SK-N-SH (cell line): Measurements from ENCODE around the gene STK36. TPM values are rescaled to one million over a fixed set of nuclear protein-coding genes. Genes with fewer than 3 reads are reported as not detected.

ENCODE experiments used
- CTCF ChIA-PET: fragments of 300-600, 350-600 bp; formaldehyde crosslinking; extraction: SDS; loops from one replicate; lab custom pipeline; 2021; lab: Yijun Ruan, JAX
- POLR2A ChIA-PET: fragments of 350-600 bp; sonication (Branson Sonifier 250); formaldehyde crosslinking; extraction: SDS; loops from one replicate; lab custom pipeline; 2020; ENCODE audit warnings: antibody characterized with exemption, inconsistent platforms; lab: Yijun Ruan, JAX
- DNase-seq: peaks from one replicate; pipeline ENCODE4 v3.0.0; 2012
- H2AFZ ChIP-seq: fragments of 200-600 bp; sonication (generic); 2 replicates; pipeline ENCODE4 v1.8.1; 2016; ENCODE audit warnings: antibody characterized with exemption, mild to moderate bottlenecking, low read depth
- H3F3A ChIP-seq: fragments of 200-600 bp; sonication (generic); replicated peaks from 2 replicates; pipeline ENCODE3; 2016; ENCODE audit warnings: antibody characterized with exemption, mild to moderate bottlenecking; ENCODE audit not compliant: insufficient read depth
- H3K27ac ChIP-seq, 2 experiments: fragments of 200-500 bp in 1 of 2; fragments of 200-600 bp in 1 of 2; sonication (Bioruptor generic) in 1 of 2; sonication (generic), shearing (Covaris generic) in 1 of 2; 2 replicates each; pipeline versions ENCODE4 v1.5.1 to v1.6.1; 2014 to 2016; ENCODE audit warnings: low read depth in 2 of 2, inconsistent platforms in 1 of 2, low read length in 1 of 2, mild to moderate bottlenecking in 1 of 2, mixed read lengths in 1 of 2
- H3K27me3 ChIP-seq: fragments of 200-600 bp; sonication (generic), shearing (Covaris generic); 2 replicates; pipeline ENCODE4 v1.6.1; 2016; ENCODE audit warnings: mixed run types; ENCODE audit not compliant: insufficient read depth
- H3K36me3 ChIP-seq, 2 experiments: fragments of 200-500 bp in 1 of 2; fragments of 200-600 bp in 1 of 2; sonication (Bioruptor generic) in 1 of 2; sonication (generic) in 1 of 2; replicated peaks in 1 of 2; 2 replicates each; pipeline versions ENCODE3 to v1.5.1; 2014 to 2016; ENCODE audit warnings: low read length in 1 of 2, mild to moderate bottlenecking in 1 of 2; ENCODE audit not compliant: insufficient read depth in 2 of 2, control insufficient read depth in 1 of 2
- H3K4me1 ChIP-seq, 2 experiments: fragments of 200-500 bp in 1 of 2; fragments of 200-600 bp in 1 of 2; sonication (Bioruptor generic) in 1 of 2; sonication (generic), shearing (Covaris generic) in 1 of 2; 2 replicates each; pipeline versions ENCODE4 v1.5.1 to v1.6.1; 2014 to 2016; ENCODE audit warnings: low read depth in 1 of 2, low read length in 1 of 2, mixed run types in 1 of 2; ENCODE audit not compliant: insufficient read depth in 2 of 2, control insufficient read depth in 1 of 2
- H3K4me2 ChIP-seq: fragments of 200-600 bp; sonication (generic), shearing (Covaris generic); 2 replicates; pipeline ENCODE4 v1.6.1; 2017; ENCODE audit warnings: mixed run types
- H3K4me3 ChIP-seq, 2 experiments: fragments of 200-500 bp in 1 of 2; fragments of 200-600 bp in 1 of 2; sonication (Bioruptor generic) in 1 of 2; sonication (generic), shearing (Covaris generic) in 1 of 2; 2 replicates each; pipeline versions ENCODE4 v1.5.1 to v1.8.1; 2014 to 2016; ENCODE audit warnings: low read depth in 2 of 2, inconsistent platforms in 1 of 2, low read length in 1 of 2, mild to moderate bottlenecking in 1 of 2, mixed read lengths in 1 of 2, moderate library complexity in 1 of 2
- H3K79me2 ChIP-seq: fragments of 200-600 bp; sonication (generic); 2 replicates; pipeline ENCODE4 v1.8.1; 2017; ENCODE audit warnings: mild to moderate bottlenecking; ENCODE audit not compliant: insufficient read depth
- H3K9ac ChIP-seq: fragments of 200-600 bp; sonication (generic); 2 replicates; pipeline ENCODE4 v1.6.1; 2017; ENCODE audit warnings: mixed run types
- H3K9me2 ChIP-seq: fragments of 200-600 bp; sonication (generic); 2 replicates; pipeline ENCODE4 v1.6.1; 2017; ENCODE audit warnings: mixed run types
- H3K9me3 ChIP-seq: fragments of 200-600 bp; sonication (generic); 2 replicates; pipeline ENCODE4 v1.6.1; 2017; ENCODE audit warnings: mixed run types, mild to moderate bottlenecking, moderate library complexity
- H4K20me1 ChIP-seq: fragments of 200-600 bp; sonication (generic); 2 replicates; pipeline ENCODE4 v1.6.1; 2017; ENCODE audit warnings: mild to moderate bottlenecking, mixed run types; ENCODE audit not compliant: insufficient read depth
- ELF1 ChIP-seq: IDR thresholded peaks from 2 replicates; pipeline ENCODE4 v1.4.0; 2012
- EZH2phosphoT487 ChIP-seq: fragments of 200-600 bp; sonication (generic); IDR thresholded peaks from 2 replicates; pipeline ENCODE4 v1.6.1; 2017; ENCODE audit warnings: low read depth, mixed run types, mild to moderate bottlenecking, antibody characterized with exemption, moderate library complexity, borderline replicate concordance
- FOSL2 ChIP-seq: IDR thresholded peaks from 2 replicates; pipeline ENCODE4 v1.4.0; 2012; ENCODE audit warnings: low read depth, mild to moderate bottlenecking, moderate library complexity, borderline replicate concordance
- FOXM1 ChIP-seq: IDR thresholded peaks from 2 replicates; pipeline ENCODE4 v1.4.0; 2012; ENCODE audit warnings: low read depth, mild to moderate bottlenecking
- GATA2 ChIP-seq: sonication (generic); formaldehyde crosslinking; IDR thresholded peaks from 2 replicates; pipeline ENCODE4 v1.5.0; 2020; ENCODE audit warnings: mild to moderate bottlenecking, missing genetic modification reagents
- IRF3 ChIP-seq: fragments of 150-350 bp; IDR thresholded peaks from 2 replicates; pipeline ENCODE4 v1.6.1; 2016; ENCODE audit warnings: mild to moderate bottlenecking, low read depth, low read length
- JUND ChIP-seq: IDR thresholded peaks from 2 replicates; pipeline ENCODE4 v1.4.0; 2012
- MEF2A ChIP-seq: IDR thresholded peaks from 2 replicates; pipeline ENCODE4 v1.4.0; 2012; ENCODE audit warnings: low read depth, borderline replicate concordance
- MXI1 ChIP-seq: IDR thresholded peaks from 2 replicates; pipeline ENCODE4 v1.6.1; 2012; ENCODE audit warnings: mild to moderate bottlenecking, low read depth, low read length, improper control_type of control experiment
- NFIC ChIP-seq: IDR thresholded peaks from 2 replicates; pipeline ENCODE4 v1.4.0; 2012; ENCODE audit warnings: borderline replicate concordance
- NRF1 ChIP-seq: IDR thresholded peaks from 2 replicates; pipeline ENCODE4 v1.6.1; 2012; ENCODE audit warnings: low read depth, mild to moderate bottlenecking, low read length
- PBX3 ChIP-seq: IDR thresholded peaks from 2 replicates; pipeline ENCODE4; 2012
- POLR2AphosphoS5 ChIP-seq: IDR thresholded peaks from 2 replicates; pipeline ENCODE4 v1.6.1; 2012; ENCODE audit warnings: low read depth, low read length
- RAD21 ChIP-seq: IDR thresholded peaks from 2 replicates; pipeline ENCODE4 v1.6.1; 2012; ENCODE audit warnings: mild to moderate bottlenecking, low read length
- RCOR1 ChIP-seq: fragments of 150-350 bp; IDR thresholded peaks from 2 replicates; pipeline ENCODE4 v1.6.1; 2017; ENCODE audit warnings: antibody characterized with exemption, low read length
- RFX5 ChIP-seq: IDR thresholded peaks from 2 replicates; pipeline ENCODE4 v1.6.1; 2012; ENCODE audit warnings: mild to moderate bottlenecking, improper control_type of control experiment, low read length
- RXRA ChIP-seq: IDR thresholded peaks from 2 replicates; pipeline ENCODE4 v1.4.0; 2012; ENCODE audit warnings: low read depth, mild to moderate bottlenecking, borderline replicate concordance
- SMC3 ChIP-seq: IDR thresholded peaks from 2 replicates; pipeline ENCODE4 v1.6.1; 2012; ENCODE audit warnings: low read depth, low read length, improper control_type of control experiment
- TAF1 ChIP-seq: IDR thresholded peaks from 2 replicates; pipeline ENCODE4 v1.6.1; 2012; ENCODE audit warnings: low read depth, mild to moderate bottlenecking, low read length, moderate library complexity, borderline replicate concordance
- TEAD4 ChIP-seq: IDR thresholded peaks from 2 replicates; pipeline ENCODE4 v1.4.0; 2012; ENCODE audit warnings: mild to moderate bottlenecking, borderline replicate concordance; ENCODE audit not compliant: insufficient read depth
- USF1 ChIP-seq: IDR thresholded peaks from 2 replicates; pipeline ENCODE4 v1.4.0; 2012; ENCODE audit warnings: low read depth, borderline replicate concordance
- ZBTB33 ChIP-seq: IDR thresholded peaks from 2 replicates; pipeline ENCODE4 v1.4.0; 2012; ENCODE audit warnings: low read depth, borderline replicate concordance
- WGBS: methylation state at CpG from one replicate; pipeline ENCODE4 v1.1.6; 2017; ENCODE audit warnings: low lambda C conversion rate; 5-methylcytosine and 5-hydroxymethylcytosine counted together
- polyA plus RNA-seq, 3 experiments: library from polyadenylated mRNA; depleted of rRNA; stranded (reverse); fragments of >200 nt; gene quantifications; 2 replicates each; pipeline ENCODE4 v1.2.3, GENCODE V29; 2012

Gene STK36
- polyA plus RNA-seq, 1 of the 3 experiments (the other 2 are of a cell fraction): 53.5 TPM

- H2AFZ ChIP-seq: no peak overlapping the region
- no peaks in the 10 kb centered on the region for H3K27me3 ChIP-seq
- no peaks in the 10 kb centered on the region for H3K9me2 ChIP-seq
- H3K9ac ChIP-seq: no peak overlapping the region
- TF ChIP-seq SMC3 (no peak), TEAD4 (no peak), USF1 (no peak), ELF1 (no peak), POLR2AphosphoS5 (no peak), RCOR1 (no peak), NFIC (no peak), EZH2phosphoT487 (no peak)
- WGBS: 98% methylated on average over 9 of the region's 15 CpGs
- H3F3A ChIP-seq: peaks cover 5% of the 10 kb centered on the region
- H3K4me3 ChIP-seq: no peak overlapping the region
- H3K4me1 ChIP-seq: peaks cover 0 to 9% of the 10 kb centered on the region in 2 experiments; a peak in 2 of 4 replicates
- no peak overlapping the region for H3K4me2 ChIP-seq
- peaks cover 33 to 69% of the 10 kb centered on the region in 2 experiments for H3K36me3 ChIP-seq
- H3K79me2 ChIP-seq: peaks cover 19% of the 10 kb centered on the region
- DNase-seq: no peak
- ChIA-PET CTCF (interaction anchor here (1.0 to 4.1 kb wide), 3 partner anchors 16 to 184 kb away, joined by 3 to 12 read pairs (median 3); no protein-coding TSS in a partner anchor), POLR2A (no interaction called here)
- H4K20me1 ChIP-seq: no peaks in the 10 kb centered on the region
- no peak overlapping the region for H3K27ac ChIP-seq
- H3K9me3 ChIP-seq: no peaks in the 10 kb centered on the region
Observed at GRCh38 chr2:218663901-218664300, 8.0 kb upstream of the STK36 start.

GRCh38 chr2:218664653-218665052, 7.2 kb upstream of the STK36 start:
- no peak overlapping the region for H3K9ac ChIP-seq
- H4K20me1 ChIP-seq: no peaks in the 10 kb centered on the region; the same call in 1 of the 2 replicates
- no peak for TF ChIP-seq MEF2A
- TF ChIP-seq NFIC: no peak
- no peak for TF ChIP-seq SMC3
- no peak for TF ChIP-seq RXRA
- TF ChIP-seq POLR2AphosphoS5: no peak
- no peak for TF ChIP-seq IRF3
- TF ChIP-seq PBX3: no peak
- no peak for TF ChIP-seq ZBTB33
- no peak for TF ChIP-seq MXI1
- TF ChIP-seq NRF1: no peak
- TF ChIP-seq RCOR1: no peak
- no peak for TF ChIP-seq JUND
- TF ChIP-seq RAD21: no peak
- TF ChIP-seq TAF1: no peak
- no peak for TF ChIP-seq RFX5
- TF ChIP-seq FOXM1: no peak
- TF ChIP-seq FOSL2: no peak
- no peak for TF ChIP-seq GATA2
- TF ChIP-seq, all 33 proteins: peak for 0
- Histone ChIP-seq H3K36me3 (peaks cover 34 to 75% of the 10 kb centered on the region in 2 experiments), H3K9me3 (no peaks in the 10 kb centered on the region), H3K27me3 (no peaks in the 10 kb centered on the region), H3K4me3 (no peak overlapping the region), H2AFZ (no peak overlapping the region), H3K4me2 (no peak overlapping the region), H3K79me2 (peaks cover 20% of the 10 kb centered on the region), H3K27ac (no peak overlapping the region), H3K9me2 (no peaks in the 10 kb centered on the region), H3K4me1 (peaks cover 0 to 9% of the 10 kb centered on the region in 2 experiments; a peak in 2 of 4 replicates), H3F3A (peaks cover 5% of the 10 kb centered on the region)
- DNase-seq: no peak
- WGBS: 98% methylated on average over 7 of the region's 7 CpGs
- CTCF ChIA-PET: interaction anchor here (0.8 to 1.0 kb wide), 2 partner anchors 9 to 16 kb away, joined by 3 read pairs; no protein-coding TSS in a partner anchor
- POLR2A ChIA-PET: no interaction called here
